GM12874 (cell line): ENCODE data around the gene NUP214.

Experiments used
- TF ChIP-seq, protein P1 (sequence below): IDR thresholded peaks from 2 replicates; pipeline ENCODE4 v1.5.1; 2011; ENCODE audit warnings: low read depth, mild to moderate bottlenecking, control low read depth, low read length, moderate library complexity; ENCODE audit not compliant: insufficient read depth

The NUP214 gene

DNA sequence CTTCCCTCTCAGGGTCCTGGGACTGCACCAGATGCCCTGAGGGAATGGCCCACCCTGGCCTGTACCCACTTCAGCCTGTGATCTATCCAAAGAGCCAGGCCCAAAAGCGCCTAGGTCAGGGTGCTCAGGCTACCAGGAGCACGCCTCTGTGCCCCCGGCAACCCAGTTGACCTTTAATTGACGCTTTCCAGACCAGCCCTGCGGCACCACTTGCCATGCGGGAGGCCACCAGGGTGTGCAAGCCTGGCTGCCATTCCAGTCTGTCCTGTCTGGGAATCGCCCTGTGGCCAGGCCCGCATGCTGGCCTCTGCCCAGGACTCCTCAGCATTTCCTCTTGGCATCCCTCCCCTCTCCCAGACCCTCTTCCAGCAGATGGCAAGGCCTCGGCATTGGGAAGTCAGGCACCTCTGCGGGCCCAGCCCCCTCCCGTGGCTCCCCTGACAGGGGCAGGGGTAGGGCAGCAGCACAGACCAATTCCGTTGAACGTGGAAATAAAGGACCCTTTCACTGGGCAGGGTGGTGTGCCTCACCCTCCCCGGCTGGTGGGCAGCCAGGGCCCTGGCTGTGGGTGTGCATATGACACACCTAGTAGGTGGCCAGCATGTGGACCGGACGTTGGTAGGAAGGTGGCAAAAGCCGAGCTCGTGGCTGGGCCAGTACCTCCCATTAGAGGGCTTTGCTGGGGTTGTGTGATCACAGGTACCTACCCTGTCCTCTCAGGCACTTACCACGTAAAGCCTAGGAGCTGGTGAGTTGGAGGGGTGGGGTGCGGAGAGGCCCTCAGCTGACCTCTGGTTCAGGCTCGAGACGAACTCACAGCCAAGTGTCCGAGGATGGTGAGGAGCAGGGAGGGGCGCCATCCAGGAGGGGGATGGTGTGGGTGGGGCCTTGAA is 32.6 kb upstream of the NUP214 start:
- TF ChIP-seq, protein P1, sequence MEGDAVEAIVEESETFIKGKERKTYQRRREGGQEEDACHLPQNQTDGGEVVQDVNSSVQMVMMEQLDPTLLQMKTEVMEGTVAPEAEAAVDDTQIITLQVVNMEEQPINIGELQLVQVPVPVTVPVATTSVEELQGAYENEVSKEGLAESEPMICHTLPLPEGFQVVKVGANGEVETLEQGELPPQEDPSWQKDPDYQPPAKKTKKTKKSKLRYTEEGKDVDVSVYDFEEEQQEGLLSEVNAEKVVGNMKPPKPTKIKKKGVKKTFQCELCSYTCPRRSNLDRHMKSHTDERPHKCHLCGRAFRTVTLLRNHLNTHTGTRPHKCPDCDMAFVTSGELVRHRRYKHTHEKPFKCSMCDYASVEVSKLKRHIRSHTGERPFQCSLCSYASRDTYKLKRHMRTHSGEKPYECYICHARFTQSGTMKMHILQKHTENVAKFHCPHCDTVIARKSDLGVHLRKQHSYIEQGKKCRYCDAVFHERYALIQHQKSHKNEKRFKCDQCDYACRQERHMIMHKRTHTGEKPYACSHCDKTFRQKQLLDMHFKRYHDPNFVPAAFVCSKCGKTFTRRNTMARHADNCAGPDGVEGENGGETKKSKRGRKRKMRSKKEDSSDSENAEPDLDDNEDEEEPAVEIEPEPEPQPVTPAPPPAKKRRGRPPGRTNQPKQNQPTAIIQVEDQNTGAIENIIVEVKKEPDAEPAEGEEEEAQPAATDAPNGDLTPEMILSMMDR: no peak

DNA sequence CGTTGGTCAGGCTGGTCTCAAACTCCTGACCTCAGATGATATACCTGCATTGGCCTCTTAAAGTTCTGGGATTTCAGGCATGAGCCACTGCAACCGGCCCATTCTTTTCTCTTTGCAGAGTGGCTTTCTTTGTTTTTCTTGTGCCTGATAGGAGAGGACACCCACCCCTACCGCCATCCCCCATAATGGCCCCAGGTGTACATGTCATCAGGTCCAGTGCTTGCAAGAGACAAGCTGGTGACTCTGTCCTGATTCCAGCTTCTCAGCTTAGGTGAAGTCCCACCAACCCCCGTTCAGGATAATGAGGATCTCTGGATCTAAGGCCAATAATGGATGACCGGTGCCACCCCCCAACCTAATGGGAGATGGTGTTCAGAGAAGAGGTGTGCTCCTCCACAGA is 31.4 kb upstream of the NUP214 start:
- TF ChIP-seq, protein P1: no peak

DNA sequence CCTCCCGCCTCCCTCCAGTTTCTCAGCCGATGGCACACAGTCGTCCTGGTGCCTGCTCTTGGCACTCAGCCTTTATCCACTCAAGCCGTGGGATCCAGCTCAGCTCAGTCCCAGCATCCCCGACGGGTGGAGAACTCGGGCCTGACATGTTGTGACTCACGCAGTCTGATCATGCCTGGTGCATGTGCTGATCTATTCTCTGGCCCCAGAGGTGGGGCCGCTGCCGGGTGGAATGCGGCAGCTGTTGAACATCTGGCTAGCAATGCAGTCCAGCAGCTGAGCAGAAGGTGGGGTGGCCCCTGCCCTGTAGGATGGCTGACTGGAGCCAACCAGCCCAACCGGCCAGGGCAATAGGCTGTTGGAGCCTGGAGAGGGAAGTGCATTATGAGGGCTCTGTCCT is 30.8 kb upstream of the NUP214 start:
- TF ChIP-seq, protein P1: no peak

DNA sequence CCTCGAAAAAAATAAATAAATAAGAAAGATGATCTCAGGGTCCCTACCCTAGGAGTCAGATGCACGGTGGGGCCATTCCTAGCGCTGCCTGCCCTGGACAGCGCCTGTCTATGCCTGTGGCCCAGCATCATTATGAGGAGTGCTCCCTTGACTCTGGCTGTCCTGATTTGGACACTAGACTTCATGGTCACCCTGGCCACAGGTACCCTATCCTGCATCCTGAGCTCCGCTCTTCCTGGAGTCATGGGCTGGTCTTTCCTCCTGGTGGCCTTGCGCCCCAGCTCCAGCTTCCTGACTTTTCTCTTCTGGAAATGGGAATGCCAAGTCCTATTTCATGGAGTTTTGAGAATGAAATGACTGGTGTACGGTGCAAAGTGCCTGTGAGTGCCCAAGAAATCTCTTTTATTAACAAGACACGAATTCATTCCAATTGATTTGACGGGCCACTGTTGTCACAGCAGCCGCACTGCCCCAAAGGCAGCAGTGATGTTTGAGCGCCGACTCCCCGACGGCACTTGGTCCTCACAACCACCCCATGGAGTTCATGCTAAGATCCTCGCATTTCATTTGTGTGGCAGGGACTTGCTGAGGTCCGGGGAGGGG is 29.6 kb upstream of the NUP214 start:
- TF ChIP-seq, protein P1: no peak

DNA sequence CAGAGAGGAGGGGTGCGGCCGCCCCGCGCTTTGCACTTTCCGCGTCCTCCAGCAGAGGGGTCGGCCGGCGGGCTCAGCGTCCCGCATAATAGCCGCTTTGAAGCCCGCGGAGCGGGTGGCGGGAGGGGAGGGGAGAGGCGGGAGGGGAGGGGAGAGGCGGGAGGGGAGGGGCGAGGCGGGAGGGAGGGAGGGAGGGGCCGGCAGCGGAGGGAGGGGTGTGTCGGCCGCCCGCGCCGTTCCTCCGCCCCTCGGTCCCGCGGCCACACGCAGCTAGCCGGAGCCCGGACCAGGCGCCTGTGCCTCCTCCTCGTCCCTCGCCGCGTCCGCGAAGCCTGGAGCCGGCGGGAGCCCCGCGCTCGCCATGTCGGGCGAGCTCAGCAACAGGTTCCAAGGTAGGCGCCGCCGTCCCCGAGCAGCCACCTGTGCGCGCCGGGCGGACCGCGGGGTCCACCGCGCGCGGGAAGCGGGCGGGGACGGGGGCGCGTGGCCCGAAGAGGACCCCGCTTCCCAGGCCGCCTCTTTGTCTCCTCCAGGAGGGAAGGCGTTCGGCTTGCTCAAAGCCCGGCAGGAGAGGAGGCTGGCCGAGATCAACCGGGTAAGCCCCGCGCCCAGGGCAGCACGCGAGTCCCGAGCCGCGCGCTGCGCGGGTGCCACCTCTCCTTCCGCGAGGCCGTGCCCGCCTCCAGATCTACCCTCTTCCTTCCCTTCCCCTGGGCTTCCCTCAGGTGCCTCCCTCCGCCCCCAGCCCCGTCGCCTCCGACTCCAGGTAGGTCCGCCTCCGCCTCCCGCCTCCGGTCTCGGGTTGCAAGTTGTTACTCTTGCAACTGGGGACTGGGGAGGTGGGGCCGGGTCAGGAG is 28.9 kb upstream of the NUP214 start, which contains the start of gene AIF1L:
Gene AIF1L (plus strand): TSS at position 263 of the 857 bp plus-strand sequence. CDS start 99 bp downstream, at position 362.
- TF ChIP-seq, protein P1: no peak

DNA sequence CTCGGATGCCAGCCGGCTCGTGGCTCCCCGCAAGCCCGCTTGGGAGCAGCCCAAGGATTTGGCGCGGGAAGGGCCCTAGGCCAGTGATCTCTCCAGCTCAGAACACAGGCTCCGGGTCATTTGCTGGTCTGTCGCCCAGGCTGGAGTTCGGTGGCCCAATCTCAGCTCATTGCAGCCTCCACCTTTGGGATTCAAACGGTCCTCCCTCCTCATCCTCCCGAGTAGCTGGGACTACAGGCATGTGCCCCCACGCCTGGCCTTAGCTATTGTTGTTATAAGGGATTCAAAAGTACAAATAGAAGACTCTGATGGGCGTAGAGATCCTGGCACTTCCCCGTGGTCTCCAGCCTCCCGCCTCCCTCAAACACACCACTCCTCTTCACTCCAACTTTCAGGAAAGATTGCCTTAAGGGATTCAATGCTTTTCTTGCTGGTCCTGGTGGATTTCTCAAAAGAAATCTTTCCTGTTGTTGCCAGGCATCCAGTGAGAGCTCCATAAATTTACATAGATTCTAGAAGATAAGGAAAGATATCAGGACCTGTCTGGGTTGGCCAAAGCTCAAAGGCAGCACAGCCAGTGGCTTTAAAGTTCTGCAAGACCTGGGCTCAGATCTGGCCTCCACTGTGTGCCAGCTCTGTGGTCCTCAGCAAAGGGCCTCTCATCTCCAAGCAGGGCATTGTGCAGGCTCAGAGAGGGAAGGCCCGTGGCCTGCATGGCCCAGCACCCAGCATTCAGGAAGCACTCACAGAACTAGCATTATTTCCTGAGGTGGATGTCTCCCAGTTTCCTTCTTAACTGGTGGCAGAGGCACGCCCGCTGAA is 28.0 kb upstream of the NUP214 start:
- TF ChIP-seq, protein P1: no peak
